CD4-positive, alpha-beta T cell treated with Interleukin-4 for 1 hour (primary cell): Measurements from ENCODE around the gene AP1B1.
"Not testable (repeated sequence)": the region's sequence is repeated elsewhere in the genome, so short reads cannot be mapped to it uniquely, and the experiment has no call there.

Source experiments
- DNase-seq, 2 donors: peaks; one replicate each; pipeline ENCODE4 v3.0.0-alpha.2; 2020 to 2022

AP1B1 gene

GRCh38 chr22:29348041-29348440, 40.3 kb downstream of the AP1B1 start:
- DNase-seq, result no peak

- DNase-seq, result no peak
These were observed 41.7 kb downstream of the AP1B1 start for GRCh38 chr22:29346659-29347058.

- DNase-seq, result no peak
These were observed 42.4 kb downstream of the AP1B1 start for GRCh38 chr22:29345932-29346331.

DNA sequence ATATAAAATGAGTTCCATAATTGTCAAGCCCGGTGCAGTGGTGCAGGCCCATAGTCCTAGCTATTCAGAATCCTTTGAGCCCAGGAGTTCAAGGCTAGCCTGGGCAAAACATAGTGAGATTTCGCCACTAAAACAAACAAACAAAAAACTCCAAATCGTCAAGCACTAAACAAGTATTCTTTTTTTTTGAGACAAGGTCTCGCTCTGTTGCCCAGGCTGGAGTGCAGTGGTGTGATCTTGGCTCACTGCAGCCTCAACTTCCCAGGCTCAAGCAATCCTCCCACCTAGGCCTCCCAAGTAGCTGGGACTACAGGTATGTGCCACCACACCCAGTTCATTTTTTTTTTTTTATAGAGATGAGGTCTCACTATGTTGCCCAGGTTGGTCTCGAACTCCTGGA, 43.5 kb downstream of the AP1B1 start:
- DNase-seq, result not testable (repeated sequence)

- DNase-seq, result no peak
These were observed 44.2 kb downstream of the AP1B1 start for GRCh38 chr22:29344137-29344536.

DNA sequence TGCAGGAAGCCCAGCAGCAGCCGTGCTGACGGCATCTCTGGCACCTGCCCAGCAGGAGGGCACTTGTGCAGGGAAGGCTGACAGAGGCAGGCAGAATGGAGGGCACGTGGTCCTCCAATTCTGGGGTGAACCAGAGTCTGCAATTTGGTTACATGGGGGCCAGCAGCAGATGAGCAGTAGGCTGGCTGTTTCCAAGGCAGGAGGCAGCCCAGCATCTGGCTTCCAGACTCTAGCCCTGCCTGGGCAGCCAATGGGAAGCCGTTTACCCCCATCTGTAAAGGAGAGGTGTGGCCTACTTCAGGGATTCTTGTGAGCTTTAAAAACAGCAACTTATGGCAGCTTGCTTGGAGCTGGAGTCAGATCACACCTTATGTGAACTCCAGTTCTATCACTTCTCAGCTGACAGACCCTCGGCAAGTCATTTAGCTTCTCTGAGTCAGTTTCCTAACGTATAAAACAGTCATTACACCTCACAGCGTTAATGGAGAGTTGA, 45.0 kb downstream of the AP1B1 start:
- no peak for DNase-seq

GRCh38 chr22:29342577-29343312, 45.6 kb downstream of the AP1B1 start:
- DNase-seq, result no peak

- no peak for DNase-seq
These were observed 46.2 kb downstream of the AP1B1 start for GRCh38 chr22:29342177-29342576.

- no peak for DNase-seq
These were observed 46.6 kb downstream of the AP1B1 start for GRCh38 chr22:29341849-29342127.

GRCh38 chr22:29341056-29341848, 47.1 kb downstream of the AP1B1 start:
- no peak for DNase-seq

DNA sequence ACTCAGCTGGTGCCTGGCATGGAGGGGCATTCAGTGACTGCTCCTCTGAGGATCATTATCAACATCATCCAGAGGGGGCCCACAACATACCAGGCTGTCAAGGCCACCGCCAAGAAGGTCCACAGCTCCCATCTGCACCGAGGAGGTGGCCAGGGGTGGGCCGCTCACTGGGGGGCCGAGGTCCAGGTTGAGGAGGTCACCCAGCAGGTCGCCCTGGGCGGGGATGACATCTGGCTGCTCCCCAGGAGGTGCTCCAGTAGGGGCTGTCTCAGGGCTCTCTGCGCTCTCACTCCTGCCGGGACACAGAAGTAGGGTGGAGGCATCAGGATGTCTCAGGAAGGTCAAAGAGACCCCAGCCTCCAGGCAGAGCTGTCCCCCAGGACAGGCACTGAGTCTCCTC, 47.8 kb downstream of the AP1B1 start:
- DNase-seq, result no peak

- no peak for DNase-seq
These were observed 48.8 kb downstream of the AP1B1 start for GRCh38 chr22:29339381-29340235.

DNA sequence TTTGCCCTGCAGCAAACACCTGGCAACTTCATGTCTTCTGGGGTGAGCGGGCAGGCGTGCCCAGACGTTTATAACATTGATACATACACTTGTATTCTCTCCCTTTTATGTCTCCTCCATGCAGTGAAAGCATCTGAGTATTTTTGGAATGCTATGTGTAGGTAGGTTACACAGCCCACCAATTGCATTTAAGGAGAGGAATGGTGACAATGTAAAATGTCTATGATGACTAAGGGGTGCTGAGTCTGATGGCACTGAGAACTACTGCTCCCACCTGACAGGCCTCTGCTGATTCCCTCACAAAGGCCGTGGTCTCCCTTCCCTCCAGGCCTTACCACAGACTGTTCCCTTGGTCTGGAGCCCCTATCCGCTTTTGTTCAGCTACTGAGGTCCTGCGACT, 50.0 kb downstream of the AP1B1 start:
- no peak for DNase-seq

DNA sequence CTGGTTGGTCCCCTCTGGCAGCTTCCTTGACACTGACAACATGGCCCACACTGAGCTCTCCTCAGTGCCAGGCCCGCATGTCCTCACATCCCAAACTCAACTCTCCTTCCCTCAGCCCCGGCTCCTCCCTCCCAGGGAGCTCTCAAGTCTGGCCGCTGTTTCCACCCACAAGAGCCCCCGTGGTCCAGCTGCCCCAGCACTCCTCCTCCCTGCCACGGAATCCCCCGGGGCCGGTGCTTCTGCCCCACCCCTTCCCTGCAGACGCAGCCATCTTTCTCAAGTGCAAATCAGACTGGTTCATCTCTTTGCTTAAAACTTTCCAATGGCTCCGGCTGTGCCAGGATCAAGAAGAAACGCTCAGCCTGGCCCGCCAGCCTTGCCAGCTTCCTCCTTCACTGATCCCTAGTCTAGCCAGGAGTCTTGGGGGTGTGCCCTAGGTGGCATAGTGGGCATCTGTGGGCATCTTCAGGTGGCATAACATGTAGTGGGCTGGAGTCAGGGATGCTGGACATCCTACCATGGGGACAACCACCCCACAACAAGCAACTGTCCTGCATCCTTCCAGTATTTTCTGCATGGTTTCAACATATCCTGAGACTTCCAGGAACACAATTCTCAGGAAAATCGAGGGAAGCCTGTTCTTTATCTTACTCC, 50.6 kb downstream of the AP1B1 start:
- DNase-seq, result no peak

- DNase-seq, result no peak
These were observed 51.4 kb downstream of the AP1B1 start for GRCh38 chr22:29336751-29337490.

GRCh38 chr22:29335656-29336055, 52.7 kb downstream of the AP1B1 start:
- no peak for DNase-seq

- DNase-seq, result no peak
These were observed 53.5 kb downstream of the AP1B1 start for GRCh38 chr22:29334696-29335344.

- no peak for DNase-seq
These were observed 54.2 kb downstream of the AP1B1 start for GRCh38 chr22:29334148-29334547.

DNA sequence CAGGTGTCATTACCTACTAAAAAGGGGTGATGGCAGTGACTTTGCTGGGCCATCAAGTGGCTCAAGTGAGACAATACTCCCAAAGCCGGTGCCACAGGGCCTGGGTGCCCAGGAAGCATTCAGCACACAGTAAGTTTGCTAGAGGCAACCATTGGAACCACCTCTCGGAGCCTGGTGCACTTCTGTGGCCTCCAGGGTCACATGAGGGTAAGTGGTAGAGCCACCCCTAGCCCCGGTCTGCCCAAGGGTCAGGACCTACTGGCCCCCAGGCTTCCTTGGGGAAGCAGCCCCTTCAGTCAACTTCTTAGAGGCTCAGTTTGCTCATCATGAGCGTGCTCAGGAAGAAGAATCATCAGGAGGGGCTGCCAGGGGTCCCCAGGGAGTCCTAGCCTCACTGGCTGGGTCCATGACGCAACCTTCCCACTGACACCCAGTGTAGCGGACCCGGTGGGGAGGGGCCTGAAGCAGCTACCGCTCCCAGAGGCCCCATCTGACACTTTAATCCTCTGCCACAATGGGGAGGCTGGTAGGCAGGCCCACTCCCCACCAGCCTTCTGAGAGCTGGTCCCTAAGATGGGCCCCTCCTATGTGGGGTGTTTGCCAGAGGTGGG, 55.4 kb downstream of the AP1B1 start:
- no peak for DNase-seq

- no peak for DNase-seq
These were observed 56.6 kb downstream of the AP1B1 start for GRCh38 chr22:29331658-29332300.

DNA sequence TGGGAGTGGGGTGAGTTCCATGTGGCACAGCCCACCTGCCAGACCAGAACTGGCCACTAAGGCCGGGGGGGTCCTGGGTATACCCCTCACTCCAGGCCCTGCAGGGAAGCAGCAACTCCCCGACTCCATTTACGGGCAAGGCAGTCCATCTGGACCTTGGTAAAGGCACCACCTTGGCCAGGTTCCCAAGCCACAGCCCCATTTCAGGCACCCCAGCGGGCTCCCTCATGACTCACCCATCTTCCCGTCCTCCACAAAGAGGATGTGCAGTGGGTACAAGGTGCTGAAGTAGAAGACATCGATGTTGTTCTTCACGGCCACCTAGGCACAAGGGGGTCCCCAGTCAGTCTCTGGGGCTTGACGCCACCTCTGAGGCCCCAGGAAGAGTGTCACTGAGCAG, 57.2 kb downstream of the AP1B1 start:
- no peak for DNase-seq
